ENCODE measurements around the gene MVB12B.
A peak's percentile ranks its signal among the peaks of the same experiment; 100 is the strongest.

The MVB12B gene

GRCh38 chr9:126304207-126304970 is 22.2 kb upstream of the MVB12B start:
- no peak for DNase-seq

- DNase-seq, result no peak
Measured at GRCh38 chr9:126304971-126305320, 21.7 kb upstream of the MVB12B start.

GRCh38 chr9:126306071-126306647 is 20.5 kb upstream of the MVB12B start:
- DNase-seq, result no peak

GRCh38 chr9:126307322-126308061 is 19.1 kb upstream of the MVB12B start:
- no peak for DNase-seq

- no peak for DNase-seq
Measured at GRCh38 chr9:126309427-126310189, 17.0 kb upstream of the MVB12B start.

- no peak for DNase-seq
Measured at GRCh38 chr9:126312584-126313551, 13.8 kb upstream of the MVB12B start.

GRCh38 chr9:126316085-126316655 is 10.5 kb upstream of the MVB12B start:
- DNase-seq, result no peak

GRCh38 chr9:126317513-126317912 is 9.1 kb upstream of the MVB12B start:
- peak; percentile 28 for DNase-seq

- DNase-seq, result no peak
Measured at GRCh38 chr9:126318858-126319257, 7.8 kb upstream of the MVB12B start.

GRCh38 chr9:126319671-126320070 is 7.0 kb upstream of the MVB12B start:
- DNase-seq, result no peak

GRCh38 chr9:126320158-126320922 is 6.3 kb upstream of the MVB12B start:
- DNase-seq, result no peak

- DNase-seq, result no peak
Measured at GRCh38 chr9:126321742-126322141, 4.9 kb upstream of the MVB12B start.

GRCh38 chr9:126325821-126326220 is 808 bp upstream of the MVB12B start:
- DNase-seq, result no peak

- DNase-seq, result no peak
Measured at GRCh38 chr9:126327006-126327713, 531 bp downstream of the MVB12B start.

- DNase-seq, result no peak
Measured at GRCh38 chr9:126327714-126328185, 1.1 kb downstream of the MVB12B start.

- no peak for DNase-seq
Measured at GRCh38 chr9:126328407-126328806, 1.8 kb downstream of the MVB12B start.

- no peak for DNase-seq
Measured at GRCh38 chr9:126329476-126330275, 3.0 kb downstream of the MVB12B start.

GRCh38 chr9:126330536-126330935 is 3.9 kb downstream of the MVB12B start:
- no peak for DNase-seq
